ENCODE results near the gene ZBTB17. TPM values are rescaled to one million over a fixed set of nuclear protein-coding genes. Genes with fewer than 3 reads are reported as not detected.

Gene ZBTB17
- total and polyA plus RNA-seq, 9 donors: 3.7 to 45.7 (median 29.8) TPM

DNA sequence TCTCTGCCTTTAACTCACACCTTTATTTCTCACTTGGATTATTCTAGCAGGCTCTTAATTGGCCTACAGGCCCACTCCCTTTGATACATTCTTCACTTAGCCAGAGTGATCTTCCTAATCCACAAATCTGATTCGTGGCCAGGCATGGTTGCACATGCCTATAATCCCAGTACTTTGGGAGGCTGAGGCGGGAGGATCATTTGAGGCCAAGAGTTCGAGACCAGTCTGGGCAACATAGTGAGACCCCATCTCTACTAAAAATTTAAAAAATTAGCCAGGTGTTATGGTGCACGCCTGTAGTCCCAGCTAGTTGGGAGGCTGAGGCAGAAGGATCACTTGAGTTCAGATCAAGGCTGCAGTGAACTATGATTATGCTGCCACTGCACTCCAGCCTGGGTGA is 2.1 kb downstream of the ZBTB17 start:
- Histone ChIP-seq H3K4me3 (no peak overlapping the region), H3K4me1 (ENCODE audit: insufficient read depth) (peaks cover 5% of the 10 kb centered on the region)
- intact Hi-C loops (cut with DNase I): no loop called here

DNA sequence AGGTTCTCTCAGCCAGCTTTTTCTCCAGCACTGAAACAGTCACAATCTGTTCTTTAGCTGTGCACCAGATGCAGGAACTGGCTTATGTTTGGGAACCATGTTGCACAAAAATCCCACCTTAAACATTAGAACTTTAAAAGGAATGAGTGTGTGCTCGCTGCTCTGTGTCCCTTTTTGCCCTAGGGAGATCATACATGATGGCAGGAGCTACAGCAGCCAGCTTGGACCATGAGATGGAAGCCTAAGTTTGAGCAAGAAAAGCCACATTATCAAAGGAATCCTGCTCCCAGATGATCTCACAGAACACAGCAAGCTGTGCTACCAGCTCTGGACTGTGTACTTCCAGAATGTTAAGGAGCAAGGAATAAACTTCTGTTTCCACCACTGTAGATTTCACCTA is 3.5 kb downstream of the ZBTB17 start:
- peaks cover 5% of the 10 kb centered on the region for H3K4me1 ChIP-seq (ENCODE audit: insufficient read depth)
- no peak for TF ChIP-seq EP300 (IDR thresholded peaks at IDR 0.05)
- no peak for TF ChIP-seq POLR2A (IDR thresholded peaks at IDR 0.05)
- TF ChIP-seq, protein P1, sequence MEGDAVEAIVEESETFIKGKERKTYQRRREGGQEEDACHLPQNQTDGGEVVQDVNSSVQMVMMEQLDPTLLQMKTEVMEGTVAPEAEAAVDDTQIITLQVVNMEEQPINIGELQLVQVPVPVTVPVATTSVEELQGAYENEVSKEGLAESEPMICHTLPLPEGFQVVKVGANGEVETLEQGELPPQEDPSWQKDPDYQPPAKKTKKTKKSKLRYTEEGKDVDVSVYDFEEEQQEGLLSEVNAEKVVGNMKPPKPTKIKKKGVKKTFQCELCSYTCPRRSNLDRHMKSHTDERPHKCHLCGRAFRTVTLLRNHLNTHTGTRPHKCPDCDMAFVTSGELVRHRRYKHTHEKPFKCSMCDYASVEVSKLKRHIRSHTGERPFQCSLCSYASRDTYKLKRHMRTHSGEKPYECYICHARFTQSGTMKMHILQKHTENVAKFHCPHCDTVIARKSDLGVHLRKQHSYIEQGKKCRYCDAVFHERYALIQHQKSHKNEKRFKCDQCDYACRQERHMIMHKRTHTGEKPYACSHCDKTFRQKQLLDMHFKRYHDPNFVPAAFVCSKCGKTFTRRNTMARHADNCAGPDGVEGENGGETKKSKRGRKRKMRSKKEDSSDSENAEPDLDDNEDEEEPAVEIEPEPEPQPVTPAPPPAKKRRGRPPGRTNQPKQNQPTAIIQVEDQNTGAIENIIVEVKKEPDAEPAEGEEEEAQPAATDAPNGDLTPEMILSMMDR (IDR thresholded peaks at IDR 0.05): no peak
- no peak overlapping the region for H3K27ac ChIP-seq
- no peak for DNase-seq
- intact Hi-C loops (cut with DNase I): no loop called here
- WGBS, 3 donors: 92 to 96% (median 94%) methylated on average over 1 of the region's 1 CpG
- no peaks in the 10 kb centered on the region for H3K9me3 ChIP-seq
- no peaks in the 10 kb centered on the region for H3K36me3 ChIP-seq
- no peak overlapping the region for H3K4me3 ChIP-seq
- H3K27me3 ChIP-seq: no peaks in the 10 kb centered on the region

More for the DNA sequence above, 2.1 kb downstream of the ZBTB17 start:
- Histone ChIP-seq H3K27ac (no peak overlapping the region), H3K27me3 (no peaks in the 10 kb centered on the region), H3K9me3 (no peaks in the 10 kb centered on the region), H3K36me3 (no peaks in the 10 kb centered on the region)
- TF ChIP-seq, protein P1 (IDR thresholded peaks at IDR 0.05): no peak
- no peak for TF ChIP-seq POLR2A (IDR thresholded peaks at IDR 0.05)
- DNase-seq: no peak
- WGBS, 3 donors: 89 to 94% (median 92%) methylated on average over 4 of the region's 4 CpGs

DNA sequence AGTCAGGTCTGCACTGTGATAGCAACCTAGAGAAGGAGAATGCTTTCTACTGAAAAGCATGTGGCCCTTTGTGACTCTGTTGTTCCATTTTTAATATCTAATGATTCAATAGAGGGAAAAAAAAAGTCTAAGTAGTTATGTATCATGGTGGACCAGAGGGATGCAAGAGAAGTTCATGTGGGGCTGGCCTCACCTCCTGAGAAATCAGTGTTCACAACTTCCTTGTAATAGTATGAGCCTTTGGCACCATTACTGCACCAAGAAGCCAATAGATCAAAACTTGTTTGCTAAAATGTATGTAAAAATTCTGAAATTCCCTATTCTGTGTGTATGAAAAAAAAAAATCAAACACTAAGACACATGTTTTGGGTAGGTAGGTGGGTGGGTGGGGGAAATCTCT is 5.0 kb downstream of the ZBTB17 start:
- no peak overlapping the region for H3K4me3 ChIP-seq
- H3K27ac ChIP-seq: no peak overlapping the region
- no peaks in the 10 kb centered on the region for H3K27me3 ChIP-seq
- TF ChIP-seq EP300 (IDR thresholded peaks at IDR 0.05): no peak
- TF ChIP-seq, protein P1 (IDR thresholded peaks at IDR 0.05): no peak
- TF ChIP-seq POLR2A (IDR thresholded peaks at IDR 0.05): no peak
- no peak for DNase-seq
- intact Hi-C loops (cut with DNase I): no loop called here
- H3K4me1 ChIP-seq (ENCODE audit: insufficient read depth): peaks cover 8% of the 10 kb centered on the region
- no peaks in the 10 kb centered on the region for H3K36me3 ChIP-seq
- H3K9me3 ChIP-seq: no peaks in the 10 kb centered on the region

DNA sequence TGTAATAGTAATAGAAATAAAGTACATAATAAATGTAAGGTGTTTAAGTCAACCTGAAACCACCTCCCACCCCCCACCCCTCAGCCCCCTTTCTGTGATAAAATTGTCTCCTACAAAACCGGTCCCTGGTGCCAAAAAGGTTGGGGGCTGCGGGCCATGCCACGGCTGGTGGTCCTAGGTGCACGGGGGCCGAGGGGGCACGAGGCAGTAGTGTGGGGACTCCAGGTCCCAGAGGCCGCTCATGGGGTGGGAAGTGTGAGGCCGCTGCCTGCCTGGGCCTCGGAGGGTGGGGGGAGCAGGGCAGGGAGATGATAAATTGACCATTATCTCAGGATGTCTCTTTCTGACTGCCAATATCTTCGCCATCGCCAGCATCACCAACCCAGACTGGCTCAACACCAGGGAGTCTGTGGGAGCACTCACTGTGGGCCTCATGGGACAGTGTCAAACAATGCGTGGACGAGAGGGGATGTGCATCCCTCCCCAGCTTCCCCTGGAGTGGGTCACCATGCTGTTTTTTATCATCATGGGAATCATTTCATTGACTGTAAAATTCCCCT is 6.5 kb downstream of the ZBTB17 start:
- H3K4me1 ChIP-seq (ENCODE audit: insufficient read depth): peaks cover 4% of the 10 kb centered on the region
- H3K27me3 ChIP-seq: no peaks in the 10 kb centered on the region
- no peak for TF ChIP-seq POLR2A (IDR thresholded peaks at IDR 0.05)
- TF ChIP-seq EP300 (IDR thresholded peaks at IDR 0.05): no peak
- TF ChIP-seq, protein P1 (IDR thresholded peaks at IDR 0.05): no peak
- H3K36me3 ChIP-seq: no peaks in the 10 kb centered on the region
- intact Hi-C loops (cut with DNase I): no loop called here
- 93 to 97% (median 94%) methylated on average over 13 of the region's 13 CpGs for WGBS, 3 donors
- DNase-seq: no peak
- H3K4me3 ChIP-seq: no peak overlapping the region
- no peaks in the 10 kb centered on the region for H3K9me3 ChIP-seq
- H3K27ac ChIP-seq: no peak overlapping the region
